GM12878 (cell line): ENCODE data around the gene PPP1R1B. TPM values are rescaled to one million over a fixed set of nuclear protein-coding genes. Genes with fewer than 3 reads are reported as not detected.

Experiments used
- ATF2 ChIP-seq: IDR thresholded peaks from 2 replicates; pipeline ENCODE4 v1.6.1; 2012; ENCODE audit warnings: low read length, inconsistent platforms
- BCL3 ChIP-seq: IDR thresholded peaks from 2 replicates; pipeline ENCODE4 v1.6.1; 2011; ENCODE audit warnings: borderline replicate concordance, low read depth, mild to moderate bottlenecking, moderate library complexity, low read length; ENCODE audit not compliant: insufficient read depth, poor library complexity, severe bottlenecking
- BHLHE40 ChIP-seq, 2 experiments: fragments of 450-650 bp in 1 of 2; IDR thresholded peaks; 2 replicates each; pipeline ENCODE4 v1.6.1; 2011 to 2017; ENCODE audit warnings: low read depth in 2 of 2, borderline replicate concordance in 1 of 2, improper control_type of control experiment in 1 of 2, low read length in 1 of 2, mild to moderate bottlenecking in 1 of 2
- CHD1 ChIP-seq: IDR thresholded peaks from 2 replicates; pipeline ENCODE4 v1.6.1; 2012; ENCODE audit warnings: low read depth, low read length, improper control_type of control experiment
- E2F4 ChIP-seq: IDR thresholded peaks from 2 replicates; pipeline ENCODE4 v1.6.1; 2012; ENCODE audit warnings: low read depth, low read length, improper control_type of control experiment
- ELK1 ChIP-seq: IDR thresholded peaks from 2 replicates; pipeline ENCODE4 v1.6.1; 2012; ENCODE audit warnings: low read depth, low read length, improper control_type of control experiment
- FOXK2 ChIP-seq: fragments of 450-650 bp; IDR thresholded peaks from 2 replicates; pipeline ENCODE4 v1.6.1; 2017; ENCODE audit warnings: mild to moderate bottlenecking, moderate library complexity
- HCFC1 ChIP-seq: fragments of 150-350 bp; IDR thresholded peaks from 2 replicates; pipeline ENCODE4 v1.6.1; 2014; ENCODE audit warnings: low read length
- HDAC2 ChIP-seq: fragments of 200-600 bp; sonication (generic); IDR thresholded peaks from 2 replicates; pipeline ENCODE4 v1.6.1; 2017
- MAX ChIP-seq: IDR thresholded peaks from 2 replicates; pipeline ENCODE4 v1.6.1; 2012; ENCODE audit warnings: low read depth, low read length, improper control_type of control experiment
- MLLT1 ChIP-seq: fragments of 450-650 bp; IDR thresholded peaks from 2 replicates; pipeline ENCODE4 v1.6.1; 2016; ENCODE audit warnings: mild to moderate bottlenecking
- NR2C2 ChIP-seq: IDR thresholded peaks from 2 replicates; pipeline ENCODE4 v1.6.1; 2011; ENCODE audit warnings: borderline replicate concordance, low read depth; ENCODE audit not compliant: control insufficient read depth, insufficient read length
- PAX5 ChIP-seq: IDR thresholded peaks from 2 replicates; pipeline ENCODE4 v1.6.1; 2011; ENCODE audit warnings: low read depth, low read length, borderline replicate concordance
- POLR2A ChIP-seq: IDR thresholded peaks from 2 replicates; pipeline ENCODE4 v1.6.1; 2011; ENCODE audit warnings: low read depth, mild to moderate bottlenecking, low read length
- RAD21 ChIP-seq: IDR thresholded peaks from 2 replicates; pipeline ENCODE4 v1.6.1; 2011; ENCODE audit warnings: mild to moderate bottlenecking, low read depth, low read length, moderate library complexity; ENCODE audit not compliant: insufficient read depth
- RBBP5 ChIP-seq: fragments of 200-600 bp; sonication (generic); conservative IDR thresholded peaks from 2 replicates; pipeline ENCODE4 v1.6.1; 2016
- RFX5 ChIP-seq: IDR thresholded peaks from 2 replicates; pipeline ENCODE4 v1.6.1; 2011; ENCODE audit warnings: low read depth, low read length, improper control_type of control experiment
- SIX5 ChIP-seq: IDR thresholded peaks from 2 replicates; pipeline ENCODE4 v1.6.1; 2011; ENCODE audit warnings: mild to moderate bottlenecking, low read depth, low read length, moderate library complexity; ENCODE audit not compliant: severe bottlenecking
- TCF7 ChIP-seq: IDR thresholded peaks from 2 replicates; pipeline ENCODE4 v1.6.1; 2014; ENCODE audit warnings: antibody characterized with exemption, borderline replicate concordance
- ZBTB33 ChIP-seq: fragments of 450-650 bp; IDR thresholded peaks from 2 replicates; pipeline ENCODE4 v1.6.1; 2017; ENCODE audit warnings: mild to moderate bottlenecking
- ZNF622 ChIP-seq: fragments of 450-650 bp; IDR thresholded peaks from 2 replicates; pipeline ENCODE4 v1.6.1; 2017; ENCODE audit warnings: mild to moderate bottlenecking, inconsistent platforms
- polyA plus RNA-seq, 11 experiments: library from polyadenylated mRNA; depleted of rRNA in 4 of 11; unstranded in 6 of 11; stranded (reverse) in 5 of 11; fragments of >200 nt; fragmentation: Nextera tagmentation in 4 of 11; fragmentation: Illumina TruSeq in 1 of 11; extraction: Ambion mirVana in 4 of 11; extraction: Trizol in 1 of 11; gene quantifications; 1 replicate in 1 of 11; 2 replicates in 10 of 11; pipeline versions ENCODE4 v1.2.1 to v1.2.3, GENCODE V29; 2011 to 2016; ENCODE audit warnings: inconsistent platforms in 2 of 11, missing spikeins in 2 of 11, low read depth in 1 of 11
- total RNA-seq, 4 experiments: library from RNA; depleted of rRNA in 3 of 4; stranded (reverse); fragments of >200 nt in 3 of 4; fragmentation: Illumina TruSeq in 1 of 4; extraction: Trizol in 1 of 4; gene quantifications; 2 replicates each; pipeline versions ENCODE4 v1.2.1 to v1.2.3, GENCODE V29; 2013 to 2021

The PPP1R1B gene
- total and polyA plus RNA-seq, 10 of the 15 experiments (the other 5 are each of a cell fraction or from before 2014, with no cell fraction given): 0.08 TPM; not detected in 9

GRCh38 chr17:39636927-39637736 is 10.4 kb downstream of the PPP1R1B start, which contains the start of gene STARD3 (continued):
- TF ChIP-seq MLLT1: no peak
- no peak for TF ChIP-seq FOXK2
- no peak for TF ChIP-seq ZNF622
- TF ChIP-seq BCL3: peak; percentile 10
- no peak for TF ChIP-seq RFX5
- no peak for TF ChIP-seq RAD21
- no peak for TF ChIP-seq MAX
- no peak for TF ChIP-seq ATF2
- TF ChIP-seq ELK1: peak; percentile 72
- no peak for TF ChIP-seq PAX5
- no peak for TF ChIP-seq E2F4
- TF ChIP-seq BHLHE40 (IDR thresholded peaks at IDR 0.05; ENCODE audit: borderline replicate concordance in 1 of 2, low read depth in 2 of 2, low read length in 1 of 2): peak; percentile 7 to 82; a peak in 3 of 4 replicates
- peak; percentile 73 for TF ChIP-seq HCFC1
- peak; percentile 91 for TF ChIP-seq POLR2A
- TF ChIP-seq HDAC2: no peak
- TF ChIP-seq ZBTB33: no peak
- TF ChIP-seq RBBP5: 0 out of 2 replicates have a peak, but pooled peaks have one; percentile 37
- TF ChIP-seq SIX5: peak; percentile 47
- TF ChIP-seq NR2C2: no peak
- no peak for TF ChIP-seq CHD1
- no peak for TF ChIP-seq TCF7
